HepG2 (cell line): ENCODE measurements around the gene ADGRF1. TPM values are rescaled to one million over a fixed set of nuclear protein-coding genes. Genes with fewer than 3 reads are reported as not detected.

Experiments
- ATAC-seq: fragments of 200-7000 bp; cut with Tn5 transposase; 3 replicates; pipeline ENCODE4 v1.9.1; 2020; ENCODE audit warnings: mild to moderate bottlenecking, moderate library complexity
- BruUV-seq: library from RNA; stranded (reverse); fragments of 400-500 nt; replicated peaks from 2 replicates; lab custom pipeline; 2021; lab: Mats Ljungman, UMichigan
- CTCF ChIA-PET: fragments of 300-600 bp; formaldehyde crosslinking; extraction: SDS; loops from one replicate; lab custom pipeline; 2021; ENCODE audit warnings: low total read pairs, inconsistent platforms, low intra/inter-chr PET ratio; lab: Yijun Ruan, JAX
- POLR2A ChIA-PET: fragments of 350-600 bp; sonication (Branson Sonifier 250); formaldehyde crosslinking; loops from one replicate; lab custom pipeline; 2020; ENCODE audit warnings: antibody characterized with exemption, inconsistent platforms; lab: Yijun Ruan, JAX
- DNase-seq: peaks from one replicate; pipeline ENCODE4 v3.0.0-alpha.2; 2015; ENCODE audit warnings: low spot score
- FAIRE-seq: peaks from 3 replicates; lab custom pipeline; 2011; peaks lifted over from hg19 to GRCh38; lab: Jason Lieb, UNC
- H2AFZ ChIP-seq: one replicate; pipeline ENCODE4 v1.6.1; 2011; ENCODE audit warnings: low read length, inconsistent platforms
- H3K27ac ChIP-seq: fragments of 300-600 bp; 3 replicates; pipeline ENCODE4 v1.8.0; 2011; ENCODE audit warnings: mixed run types, mild to moderate bottlenecking, mixed read lengths, low read length, inconsistent platforms; ENCODE audit not compliant: insufficient read depth; ENCODE audit errors: extremely low read length
- H3K27me3 ChIP-seq, 2 experiments: fragments of 200-600 bp in 1 of 2; 2 replicates in 1 of 2; 3 replicates in 1 of 2; pipeline versions ENCODE4 v1.6.0 to v1.8.0; 2011; ENCODE audit warnings: low read length in 2 of 2, mild to moderate bottlenecking in 2 of 2, moderate library complexity in 2 of 2, inconsistent platforms in 1 of 2; ENCODE audit not compliant: insufficient read depth in 2 of 2, control insufficient read depth in 1 of 2
- H3K36me3 ChIP-seq, 2 experiments: fragments of 200-600 bp in 1 of 2; replicated peaks in 1 of 2; 2 replicates in 1 of 2; 3 replicates in 1 of 2; pipeline versions ENCODE4 v1.5.1 to v1.8.0; 2011; ENCODE audit warnings: low read length in 2 of 2, inconsistent platforms in 1 of 2; ENCODE audit not compliant: insufficient read depth in 2 of 2, control insufficient read depth in 1 of 2
- H3K4me1 ChIP-seq: 2 replicates; pipeline ENCODE4 v1.5.1; 2012; ENCODE audit warnings: low read length, inconsistent platforms; ENCODE audit not compliant: insufficient read depth
- H3K4me2 ChIP-seq: 2 replicates; pipeline ENCODE4 v1.6.0; 2011; ENCODE audit warnings: low read depth, low read length, inconsistent platforms
- H3K4me3 ChIP-seq, 3 experiments: fragments of 200-600 bp in 1 of 3; sonication (generic), shearing (Covaris generic) in 1 of 3; replicated peaks in 1 of 3; 2 replicates each; pipeline ENCODE4 v1.5.1; 2011 to 2016; ENCODE audit warnings: low read length in 3 of 3, inconsistent platforms in 2 of 3, low read depth in 2 of 3, mild to moderate bottlenecking in 2 of 3, control low read depth in 1 of 3, mixed read lengths in 1 of 3; ENCODE audit not compliant: insufficient read depth in 1 of 3
- H3K79me2 ChIP-seq: one replicate; pipeline ENCODE4 v1.6.1; 2011; ENCODE audit warnings: low read length, inconsistent platforms; ENCODE audit not compliant: insufficient read depth
- H3K9ac ChIP-seq: 2 replicates; pipeline ENCODE4 v1.6.0; 2011; ENCODE audit warnings: mild to moderate bottlenecking, low read depth, low read length, inconsistent platforms; ENCODE audit not compliant: insufficient read depth
- H3K9me3 ChIP-seq: 2 replicates; pipeline ENCODE4 v1.5.1; 2012; ENCODE audit warnings: mild to moderate bottlenecking, low read length
- H4K20me1 ChIP-seq: 2 replicates; pipeline ENCODE4 v1.6.0; 2011; ENCODE audit warnings: inconsistent platforms, mild to moderate bottlenecking, low read length, moderate library complexity; ENCODE audit not compliant: insufficient read depth
- GPN1 ChIP-seq: sonication (generic); formaldehyde crosslinking; IDR thresholded peaks from 2 replicates; pipeline ENCODE4 v1.5.1; 2020; ENCODE audit warnings: missing genetic modification reagents, borderline replicate concordance
- KDM1A ChIP-seq: IDR thresholded peaks from 2 replicates; pipeline ENCODE4 v1.6.1; 2016; ENCODE audit warnings: missing compliant biosample characterization
- RBFOX2 ChIP-seq: fragments of 200-400 bp; formaldehyde crosslinking; IDR thresholded peaks from 2 replicates; pipeline ENCODE4 v1.6.1; 2017; ENCODE audit warnings: low read depth, mild to moderate bottlenecking, low read length
- SATB2 ChIP-seq: sonication (generic); formaldehyde crosslinking; IDR thresholded peaks from 2 replicates; pipeline ENCODE4 v1.5.0; 2020; ENCODE audit warnings: missing genetic modification reagents
- SETDB1 ChIP-seq: sonication (generic); formaldehyde crosslinking; IDR thresholded peaks from 2 replicates; pipeline ENCODE4 v1.5.1; 2020; ENCODE audit warnings: missing genetic modification reagents, mild to moderate bottlenecking, borderline replicate concordance
- SUZ12 ChIP-seq: fragments of 150-350 bp; IDR thresholded peaks from 2 replicates; pipeline ENCODE4 v1.6.1; 2014; ENCODE audit warnings: low read depth, low read length
- ZFP1 ChIP-seq: IDR thresholded peaks from 2 replicates; pipeline ENCODE4 v1.6.1; 2016
- ZKSCAN8 ChIP-seq: IDR thresholded peaks from 2 replicates; pipeline ENCODE4 v1.6.1; 2016; ENCODE audit warnings: borderline replicate concordance, missing genetic modification reagents, missing compliant biosample characterization
- ZNF441 ChIP-seq: sonication (generic); formaldehyde crosslinking; IDR thresholded peaks from 2 replicates; pipeline ENCODE4 v1.7.0; 2021; ENCODE audit warnings: missing genetic modification reagents, borderline replicate concordance
- WGBS: methylation state at CpG from one replicate; pipeline ENCODE4 v1.1.6; 2017; ENCODE audit warnings: low lambda C conversion rate; 5-methylcytosine and 5-hydroxymethylcytosine counted together
- in situ Hi-C: cut with HindIII; loops from 2 replicates; pipeline ENCODE4 v1.10.0; 2017; ENCODE audit warnings: low pct_unique_long_range_greater_than_20kb; ENCODE audit not compliant: extremely low pct_ligation_motif_present
- intact Hi-C: fragments of 100-400 bp; cut with micrococcal nuclease; formaldehyde crosslinking; loops from one replicate; pipeline ENCODE4 v1.10.0; 2022; ENCODE audit not compliant: unreplicated experiment
- polyA plus RNA-seq, 8 experiments: library from polyadenylated mRNA; depleted of rRNA in 3 of 8; stranded (reverse) in 7 of 8; unstranded in 1 of 8; fragments of >200 nt; fragmentation: Illumina TruSeq in 4 of 8; extraction: Trizol in 4 of 8; gene quantifications; 2 replicates each; pipeline versions ENCODE4 v1.2.1 to v1.2.3, GENCODE V29; 2011 to 2016; ENCODE audit warnings: low read depth in 4 of 8, missing spikeins in 1 of 8, mixed read lengths in 1 of 8; ENCODE audit not compliant: insufficient read depth in 1 of 8
- total RNA-seq, 5 experiments: library from RNA; depleted of rRNA; stranded (reverse); fragments of >200 nt; fragmentation: Illumina TruSeq; extraction: Trizol; gene quantifications; 2 replicates each; pipeline ENCODE4 v1.2.3, GENCODE V29; 2016; ENCODE audit warnings: low read depth in 1 of 5
- TF ChIP-seq, protein P1 (sequence below), 2 experiments: sonication (generic) in 1 of 2; formaldehyde crosslinking in 1 of 2; IDR thresholded peaks; 2 replicates each; pipeline versions ENCODE4 v1.4.0 to v1.6.1; 2018 to 2020; ENCODE audit warnings: missing genetic modification reagents in 2 of 2, borderline replicate concordance in 1 of 2, low read depth in 1 of 2, mild to moderate bottlenecking in 1 of 2, missing biosample characterization in 1 of 2
- TF ChIP-seq, protein P2 (sequence below): sonication (generic); formaldehyde crosslinking; IDR thresholded peaks from 2 replicates; pipeline ENCODE4 v1.4.0; 2020; ENCODE audit warnings: missing genetic modification reagents
- TF ChIP-seq, protein P3 (sequence below): sonication (generic); IDR thresholded peaks from 2 replicates; pipeline ENCODE4 v1.6.1; 2016; ENCODE audit warnings: low read depth, borderline replicate concordance
- TF ChIP-seq, protein P4 (sequence below): sonication (generic); formaldehyde crosslinking; IDR thresholded peaks from 2 replicates; pipeline ENCODE4 v1.4.0; 2020; ENCODE audit warnings: missing genetic modification reagents

The ADGRF1 gene
- total and polyA plus RNA-seq, 2 of the 13 experiments (the other 11 are each of a cell fraction or from before 2014, with no cell fraction given) = not detected

DNA sequence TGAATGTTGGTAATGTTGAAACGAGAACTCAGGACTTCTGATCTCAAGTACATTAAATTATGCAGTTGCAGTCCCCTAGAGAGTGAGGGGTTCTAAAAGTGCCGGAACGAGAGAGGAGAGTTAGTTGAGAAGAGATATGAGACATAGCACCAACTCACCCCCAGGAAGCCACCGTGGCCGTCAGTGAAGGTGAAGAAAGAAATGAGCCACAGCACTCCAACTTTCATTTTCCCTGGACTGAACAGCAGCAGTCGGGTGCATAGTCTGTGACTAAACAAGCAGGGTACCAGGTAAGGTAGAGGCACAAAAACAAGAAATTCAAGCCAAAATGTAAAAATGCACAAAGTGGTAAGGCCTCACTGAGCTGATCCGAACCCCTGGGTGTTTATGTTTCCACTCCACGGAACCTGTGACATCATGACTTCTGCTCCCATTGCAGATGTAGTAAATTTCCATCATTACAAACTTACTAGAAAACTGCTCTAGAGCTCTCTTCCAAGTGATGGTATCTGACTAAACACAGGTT is 13.2 kb downstream of the ADGRF1 start (continued):
- TF ChIP-seq, protein P1, sequence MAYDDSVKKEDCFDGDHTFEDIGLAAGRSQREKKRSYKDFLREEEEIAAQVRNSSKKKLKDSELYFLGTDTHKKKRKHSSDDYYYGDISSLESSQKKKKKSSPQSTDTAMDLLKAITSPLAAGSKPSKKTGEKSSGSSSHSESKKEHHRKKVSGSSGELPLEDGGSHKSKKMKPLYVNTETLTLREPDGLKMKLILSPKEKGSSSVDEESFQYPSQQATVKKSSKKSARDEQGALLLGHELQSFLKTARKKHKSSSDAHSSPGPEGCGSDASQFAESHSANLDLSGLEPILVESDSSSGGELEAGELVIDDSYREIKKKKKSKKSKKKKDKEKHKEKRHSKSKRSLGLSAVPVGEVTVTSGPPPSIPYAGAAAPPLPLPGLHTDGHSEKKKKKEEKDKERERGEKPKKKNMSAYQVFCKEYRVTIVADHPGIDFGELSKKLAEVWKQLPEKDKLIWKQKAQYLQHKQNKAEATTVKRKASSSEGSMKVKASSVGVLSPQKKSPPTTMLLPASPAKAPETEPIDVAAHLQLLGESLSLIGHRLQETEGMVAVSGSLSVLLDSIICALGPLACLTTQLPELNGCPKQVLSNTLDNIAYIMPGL (CRISPR knock-in tag; IDR thresholded peaks at IDR 0.05; ENCODE audit: borderline replicate concordance in 1 of 2, low read depth in 1 of 2) = no peak
- TF ChIP-seq ZKSCAN8 (CRISPR knock-in tag) (no peak), ZNF441 (CRISPR knock-in tag) (no peak)
- TF ChIP-seq, protein P2, sequence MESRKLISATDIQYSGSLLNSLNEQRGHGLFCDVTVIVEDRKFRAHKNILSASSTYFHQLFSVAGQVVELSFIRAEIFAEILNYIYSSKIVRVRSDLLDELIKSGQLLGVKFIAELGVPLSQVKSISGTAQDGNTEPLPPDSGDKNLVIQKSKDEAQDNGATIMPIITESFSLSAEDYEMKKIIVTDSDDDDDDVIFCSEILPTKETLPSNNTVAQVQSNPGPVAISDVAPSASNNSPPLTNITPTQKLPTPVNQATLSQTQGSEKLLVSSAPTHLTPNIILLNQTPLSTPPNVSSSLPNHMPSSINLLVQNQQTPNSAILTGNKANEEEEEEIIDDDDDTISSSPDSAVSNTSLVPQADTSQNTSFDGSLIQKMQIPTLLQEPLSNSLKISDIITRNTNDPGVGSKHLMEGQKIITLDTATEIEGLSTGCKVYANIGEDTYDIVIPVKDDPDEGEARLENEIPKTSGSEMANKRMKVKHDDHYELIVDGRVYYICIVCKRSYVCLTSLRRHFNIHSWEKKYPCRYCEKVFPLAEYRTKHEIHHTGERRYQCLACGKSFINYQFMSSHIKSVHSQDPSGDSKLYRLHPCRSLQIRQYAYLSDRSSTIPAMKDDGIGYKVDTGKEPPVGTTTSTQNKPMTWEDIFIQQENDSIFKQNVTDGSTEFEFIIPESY (CRISPR knock-in tag) = no peak
- TF ChIP-seq, protein P3, sequence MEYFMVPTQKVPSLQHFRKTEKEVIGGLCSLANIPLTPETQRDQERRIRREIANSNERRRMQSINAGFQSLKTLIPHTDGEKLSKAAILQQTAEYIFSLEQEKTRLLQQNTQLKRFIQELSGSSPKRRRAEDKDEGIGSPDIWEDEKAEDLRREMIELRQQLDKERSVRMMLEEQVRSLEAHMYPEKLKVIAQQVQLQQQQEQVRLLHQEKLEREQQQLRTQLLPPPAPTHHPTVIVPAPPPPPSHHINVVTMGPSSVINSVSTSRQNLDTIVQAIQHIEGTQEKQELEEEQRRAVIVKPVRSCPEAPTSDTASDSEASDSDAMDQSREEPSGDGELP = no peak

DNA sequence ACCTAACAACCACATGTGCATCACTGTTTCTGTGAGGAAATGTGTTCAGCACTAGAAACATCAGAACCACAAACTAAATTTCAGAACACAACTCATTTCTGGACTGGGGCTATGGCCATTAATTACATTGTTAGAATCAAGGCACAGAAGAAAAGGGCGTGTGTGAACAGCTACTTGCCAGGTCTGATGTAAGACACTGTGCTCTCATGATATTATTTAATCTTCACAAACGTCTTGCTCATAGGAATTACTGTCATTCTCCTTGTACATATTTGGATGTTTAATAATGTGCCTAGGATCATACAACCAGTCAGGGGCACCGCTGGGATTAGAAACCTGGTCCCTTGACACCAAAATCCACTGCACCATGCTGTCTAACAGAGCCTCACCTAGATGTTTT is 14.8 kb downstream of the ADGRF1 start:
- H4K20me1 ChIP-seq = no peaks in the 10 kb centered on the region
- H3K4me3 ChIP-seq = no peak overlapping the region
- no peak overlapping the region for H3K9ac ChIP-seq
- H3K27ac ChIP-seq = no peak overlapping the region
- BruUV-seq = no TSS peak
- H3K79me2 ChIP-seq = no peaks in the 10 kb centered on the region
- H3K4me2 ChIP-seq = no peak overlapping the region
- ChIA-PET POLR2A (no interaction called here), CTCF (no interaction called here)
- WGBS = 6% methylated on average over 3 of the region's 3 CpGs
- H3K27me3 ChIP-seq = peaks cover 8 to 88% of the 10 kb centered on the region in 2 experiments; a peak in 4 of 5 replicates
- no peak overlapping the region for H2AFZ ChIP-seq
- ATAC-seq (no peak), FAIRE-seq (no peak), DNase-seq (no peak)
- 0 out of 2 replicates have a peak, but pooled peaks cover 5% of the 10 kb centered on the region for H3K4me1 ChIP-seq
- intact Hi-C loops = no loop called here
- H3K9me3 ChIP-seq = no peaks in the 10 kb centered on the region
- in situ Hi-C loops = no loop called here
- H3K36me3 ChIP-seq = no peaks in the 10 kb centered on the region
- TF ChIP-seq KDM1A (no peak), ZFP1 (CRISPR knock-in tag) (no peak), RBFOX2 (no peak), SATB2 (CRISPR knock-in tag) (no peak), GPN1 (no peak), SETDB1 (no peak), SUZ12 (no peak)
- TF ChIP-seq, protein P4, sequence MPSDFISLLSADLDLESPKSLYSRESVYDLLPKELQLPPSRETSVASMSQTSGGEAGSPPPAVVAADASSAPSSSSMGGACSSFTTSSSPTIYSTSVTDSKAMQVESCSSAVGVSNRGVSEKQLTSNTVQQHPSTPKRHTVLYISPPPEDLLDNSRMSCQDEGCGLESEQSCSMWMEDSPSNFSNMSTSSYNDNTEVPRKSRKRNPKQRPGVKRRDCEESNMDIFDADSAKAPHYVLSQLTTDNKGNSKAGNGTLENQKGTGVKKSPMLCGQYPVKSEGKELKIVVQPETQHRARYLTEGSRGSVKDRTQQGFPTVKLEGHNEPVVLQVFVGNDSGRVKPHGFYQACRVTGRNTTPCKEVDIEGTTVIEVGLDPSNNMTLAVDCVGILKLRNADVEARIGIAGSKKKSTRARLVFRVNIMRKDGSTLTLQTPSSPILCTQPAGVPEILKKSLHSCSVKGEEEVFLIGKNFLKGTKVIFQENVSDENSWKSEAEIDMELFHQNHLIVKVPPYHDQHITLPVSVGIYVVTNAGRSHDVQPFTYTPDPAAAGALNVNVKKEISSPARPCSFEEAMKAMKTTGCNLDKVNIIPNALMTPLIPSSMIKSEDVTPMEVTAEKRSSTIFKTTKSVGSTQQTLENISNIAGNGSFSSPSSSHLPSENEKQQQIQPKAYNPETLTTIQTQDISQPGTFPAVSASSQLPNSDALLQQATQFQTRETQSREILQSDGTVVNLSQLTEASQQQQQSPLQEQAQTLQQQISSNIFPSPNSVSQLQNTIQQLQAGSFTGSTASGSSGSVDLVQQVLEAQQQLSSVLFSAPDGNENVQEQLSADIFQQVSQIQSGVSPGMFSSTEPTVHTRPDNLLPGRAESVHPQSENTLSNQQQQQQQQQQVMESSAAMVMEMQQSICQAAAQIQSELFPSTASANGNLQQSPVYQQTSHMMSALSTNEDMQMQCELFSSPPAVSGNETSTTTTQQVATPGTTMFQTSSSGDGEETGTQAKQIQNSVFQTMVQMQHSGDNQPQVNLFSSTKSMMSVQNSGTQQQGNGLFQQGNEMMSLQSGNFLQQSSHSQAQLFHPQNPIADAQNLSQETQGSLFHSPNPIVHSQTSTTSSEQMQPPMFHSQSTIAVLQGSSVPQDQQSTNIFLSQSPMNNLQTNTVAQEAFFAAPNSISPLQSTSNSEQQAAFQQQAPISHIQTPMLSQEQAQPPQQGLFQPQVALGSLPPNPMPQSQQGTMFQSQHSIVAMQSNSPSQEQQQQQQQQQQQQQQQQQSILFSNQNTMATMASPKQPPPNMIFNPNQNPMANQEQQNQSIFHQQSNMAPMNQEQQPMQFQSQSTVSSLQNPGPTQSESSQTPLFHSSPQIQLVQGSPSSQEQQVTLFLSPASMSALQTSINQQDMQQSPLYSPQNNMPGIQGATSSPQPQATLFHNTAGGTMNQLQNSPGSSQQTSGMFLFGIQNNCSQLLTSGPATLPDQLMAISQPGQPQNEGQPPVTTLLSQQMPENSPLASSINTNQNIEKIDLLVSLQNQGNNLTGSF (CRISPR knock-in tag) = no peak
